NCI-H226 (cell line): Measurements from ENCODE around the gene PCGF3.

ENCODE experiments used
- DNase-seq: peaks from one replicate; pipeline ENCODE4 v3.0.0-alpha.2; 2015

Gene PCGF3

DNA sequence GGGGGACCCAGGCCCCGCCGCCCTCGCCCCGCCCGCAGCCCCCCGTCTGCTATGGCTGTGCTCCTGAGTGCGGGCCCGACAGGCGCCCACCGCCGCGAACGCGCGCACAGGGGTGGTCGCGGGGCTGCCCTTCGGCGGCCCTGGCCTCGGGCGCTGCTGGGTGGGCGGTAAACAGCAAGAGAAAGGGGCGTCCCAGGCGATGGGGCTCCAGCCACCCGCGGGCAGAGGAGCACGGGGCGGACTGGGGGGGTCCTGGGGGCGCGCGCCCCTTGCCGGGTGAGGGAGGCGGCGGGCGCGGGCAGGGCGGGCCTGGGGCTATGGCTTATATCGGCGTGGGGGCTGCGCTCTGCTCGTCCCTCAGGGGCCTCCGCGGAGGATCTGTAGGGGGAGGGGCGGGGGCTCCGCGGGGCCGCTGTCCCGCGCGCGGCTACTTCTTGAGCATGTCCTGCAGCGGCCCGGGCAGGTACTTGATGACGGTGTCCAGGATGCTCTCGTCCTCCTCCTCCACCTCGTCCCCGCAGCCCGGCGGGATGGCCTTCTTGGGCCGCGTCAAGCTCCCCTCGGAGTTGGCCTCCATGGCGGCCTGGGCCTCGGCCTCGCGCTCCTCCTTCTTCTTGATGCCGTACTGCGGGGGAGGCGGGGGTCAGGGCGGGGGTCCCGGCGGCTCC lies 80.6 kb downstream of the PCGF3 start:
- DNase-seq, result no peak

DNA sequence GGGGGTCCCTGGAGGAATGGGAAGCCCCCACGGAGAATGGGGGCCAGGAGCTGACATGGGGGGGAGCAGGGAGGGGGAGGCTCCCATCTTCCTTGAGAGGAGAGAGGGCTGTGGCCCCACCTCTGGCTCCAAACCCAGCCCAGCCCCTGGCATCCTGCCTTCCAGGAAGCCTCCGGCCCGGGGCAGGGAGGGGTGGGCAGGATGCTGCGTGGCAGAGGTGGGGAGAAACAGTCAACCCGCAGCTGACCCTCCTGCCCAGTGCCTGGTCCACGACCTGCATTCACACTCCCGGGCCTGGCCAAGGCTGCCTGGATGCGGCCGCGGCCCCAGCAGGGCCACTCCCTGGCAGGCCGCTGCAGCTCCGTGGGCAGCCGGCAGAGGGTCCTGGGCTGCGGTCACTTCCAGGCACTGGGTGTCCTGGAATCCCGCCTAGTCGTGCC lies 81.2 kb downstream of the PCGF3 start:
- DNase-seq, result no peak

DNA sequence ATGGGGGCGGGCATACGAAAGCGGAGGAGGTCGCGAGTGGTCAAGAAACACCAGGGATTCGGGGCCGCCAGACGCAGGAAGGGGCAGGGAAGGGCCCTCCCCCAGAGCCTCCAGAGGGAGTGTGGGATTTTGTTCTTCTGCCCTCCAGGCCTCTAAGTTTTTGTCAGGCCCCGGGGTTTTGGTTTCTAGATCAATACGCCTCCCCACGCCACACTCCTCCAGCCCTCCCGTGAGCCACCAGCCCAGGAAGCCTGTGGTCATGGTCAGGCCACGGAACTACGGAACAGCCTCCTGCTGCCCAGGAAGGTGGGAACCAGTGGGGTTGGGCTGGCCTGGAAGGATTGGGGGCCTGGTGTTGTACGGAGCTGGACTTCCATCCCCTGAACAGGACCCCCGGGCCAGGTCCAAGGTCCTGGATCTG lies 81.9 kb downstream of the PCGF3 start:
- no peak for DNase-seq

DNA sequence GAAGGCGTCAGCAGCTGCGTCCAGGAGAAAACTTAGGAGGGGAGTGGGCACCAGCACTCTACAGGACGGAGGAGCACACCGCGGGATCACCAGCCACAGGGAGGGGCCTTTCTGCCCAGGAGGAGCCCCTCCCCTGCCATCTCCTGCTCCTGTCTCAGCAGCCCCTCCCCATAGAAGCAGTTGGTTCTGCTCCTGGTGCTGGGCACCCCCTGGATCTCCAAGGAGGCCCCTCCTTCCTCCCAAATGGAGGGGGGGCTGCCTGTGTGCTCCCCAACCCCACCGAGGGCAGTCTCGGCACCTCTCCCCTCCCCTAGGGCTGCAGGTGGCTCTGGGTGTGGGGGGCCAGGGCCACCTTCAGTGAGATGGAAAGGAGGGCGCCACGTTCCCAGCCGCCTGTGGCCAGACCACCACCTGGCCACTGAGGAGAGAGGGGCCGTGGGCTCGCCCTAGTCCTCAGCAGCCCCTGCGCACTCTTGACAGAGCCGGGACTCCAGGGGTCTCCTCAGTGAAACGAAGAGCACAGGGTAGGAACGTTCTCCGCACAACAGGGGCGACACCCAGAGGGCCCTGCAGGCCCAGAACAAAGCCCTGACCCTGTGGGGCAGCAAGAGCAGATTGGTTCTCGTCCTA lies 82.5 kb downstream of the PCGF3 start:
- DNase-seq, result no peak

DNA sequence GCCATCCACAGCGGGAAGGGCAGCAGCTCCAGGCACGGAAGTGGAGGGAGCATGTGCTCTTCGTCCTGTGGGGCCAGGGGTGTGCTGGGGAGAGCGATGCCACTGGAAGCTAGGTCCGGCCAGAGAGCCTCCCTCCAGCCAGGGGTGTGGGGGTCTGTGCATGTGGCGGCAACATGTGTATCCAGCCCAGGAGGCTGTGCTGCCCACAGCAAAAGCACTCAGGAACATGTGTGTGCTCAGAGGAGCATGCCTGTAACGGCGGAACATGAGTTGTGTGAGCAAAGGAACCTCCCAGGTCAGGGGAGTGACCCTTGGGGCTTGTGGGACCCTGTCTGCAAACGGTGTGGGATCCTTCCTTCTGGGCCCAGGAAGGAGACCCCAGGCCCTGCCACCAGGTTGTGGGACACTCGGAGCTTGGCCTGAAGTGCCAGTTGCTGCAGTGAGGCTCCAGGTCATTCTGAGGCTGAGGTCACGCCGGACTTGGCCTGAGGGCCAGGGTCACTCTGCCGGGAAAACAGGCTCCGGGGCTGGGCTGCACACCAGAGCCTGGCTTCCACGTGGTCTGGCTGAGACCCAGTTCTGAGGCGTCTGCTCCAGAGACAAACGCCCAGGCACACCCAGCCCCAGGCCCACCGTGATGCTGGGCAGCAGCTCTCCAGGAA lies 83.1 kb downstream of the PCGF3 start:
- no peak for DNase-seq

DNA sequence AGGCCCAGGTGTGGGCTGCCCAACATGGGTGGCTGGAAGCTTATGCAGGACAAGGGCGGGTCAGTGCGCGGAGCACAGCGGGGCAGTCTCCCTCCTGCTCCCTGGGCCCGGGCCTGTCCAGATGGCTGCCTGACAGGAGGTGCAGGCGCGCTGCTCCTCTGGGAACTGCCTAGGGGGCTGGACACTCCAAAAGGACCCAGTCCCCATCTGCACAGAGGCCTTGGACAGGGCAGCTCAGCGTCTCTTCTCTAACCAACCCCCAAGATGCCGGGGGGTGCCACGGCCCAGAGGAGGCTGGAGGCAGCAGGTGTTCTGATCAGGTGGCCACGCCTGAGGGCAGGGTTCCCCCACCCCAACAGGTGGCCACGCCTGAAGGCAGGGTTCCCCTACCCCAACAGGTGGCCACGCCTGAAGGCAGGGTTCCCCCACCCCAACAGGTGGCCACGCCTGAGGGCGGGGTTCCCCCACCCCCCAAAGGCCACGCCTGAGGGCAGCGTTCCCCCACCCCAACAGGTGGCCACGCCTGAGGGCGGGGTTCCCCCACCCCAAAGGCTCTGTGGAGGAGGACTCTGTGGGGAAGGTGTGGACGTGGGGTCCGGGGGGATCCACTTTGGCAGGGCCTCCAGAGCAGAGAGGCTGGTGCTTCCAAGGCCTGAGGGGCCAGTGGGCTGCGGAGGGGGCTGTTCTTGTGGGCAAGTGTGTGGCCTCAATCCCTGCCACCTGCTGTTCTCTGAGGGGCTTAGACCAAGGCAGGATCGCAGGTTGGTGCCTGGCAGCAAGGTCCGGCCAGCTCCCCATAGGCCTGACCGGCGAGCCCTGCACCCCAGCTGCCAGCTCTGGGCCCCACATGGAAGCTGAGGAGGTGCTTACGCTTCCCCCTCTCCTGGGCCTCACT lies 84.2 kb downstream of the PCGF3 start:
- no peak for DNase-seq

DNA sequence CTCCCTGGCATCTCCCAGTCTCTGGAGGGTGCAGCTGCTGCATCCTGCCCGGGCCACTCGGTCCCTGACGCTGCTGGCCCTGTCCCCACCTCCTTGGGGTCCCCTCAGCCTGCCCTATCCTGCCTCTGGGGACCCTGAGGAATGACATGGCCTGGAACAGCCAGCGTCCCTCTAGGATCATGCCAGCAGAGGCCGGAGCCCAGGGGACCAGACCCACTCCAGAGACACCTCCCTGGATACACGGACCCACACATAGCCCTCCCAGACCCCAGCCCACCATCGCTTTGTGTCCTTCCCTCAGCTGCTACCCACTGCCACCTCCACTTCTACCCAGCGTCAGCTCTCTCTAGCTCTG lies 84.8 kb downstream of the PCGF3 start:
- no peak for DNase-seq

DNA sequence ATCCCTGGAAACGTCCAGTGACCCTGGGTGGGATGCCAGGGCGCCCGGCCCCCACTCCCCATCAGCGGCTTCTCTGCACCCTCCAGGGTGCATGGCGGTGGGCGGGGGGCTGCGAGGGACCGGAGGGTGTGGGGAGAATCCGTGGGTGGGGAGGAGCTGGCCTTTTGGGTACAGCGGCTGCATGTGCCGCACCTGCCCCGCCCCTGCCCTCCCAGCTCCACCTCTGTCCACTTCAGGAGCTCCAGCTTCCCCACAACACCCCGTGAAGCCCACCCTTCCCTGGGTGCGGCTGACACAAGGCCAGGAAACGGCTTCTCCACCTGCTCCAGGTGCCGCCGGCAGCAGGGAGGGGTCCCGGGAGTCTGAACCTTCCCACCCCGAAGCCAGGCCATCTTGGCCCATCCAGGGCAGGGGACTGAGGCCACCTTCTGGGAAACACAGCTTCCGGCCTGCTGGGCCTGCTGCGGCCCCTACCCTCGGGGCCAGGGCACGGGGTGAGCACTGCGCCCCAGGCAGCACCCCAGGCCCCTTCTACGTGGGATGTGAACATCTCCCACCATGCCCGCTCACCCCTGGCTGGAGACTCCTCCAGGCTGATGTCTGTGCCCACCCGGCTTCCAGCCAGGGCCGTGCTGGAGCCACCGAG lies 85.7 kb downstream of the PCGF3 start:
- DNase-seq, result no peak

DNA sequence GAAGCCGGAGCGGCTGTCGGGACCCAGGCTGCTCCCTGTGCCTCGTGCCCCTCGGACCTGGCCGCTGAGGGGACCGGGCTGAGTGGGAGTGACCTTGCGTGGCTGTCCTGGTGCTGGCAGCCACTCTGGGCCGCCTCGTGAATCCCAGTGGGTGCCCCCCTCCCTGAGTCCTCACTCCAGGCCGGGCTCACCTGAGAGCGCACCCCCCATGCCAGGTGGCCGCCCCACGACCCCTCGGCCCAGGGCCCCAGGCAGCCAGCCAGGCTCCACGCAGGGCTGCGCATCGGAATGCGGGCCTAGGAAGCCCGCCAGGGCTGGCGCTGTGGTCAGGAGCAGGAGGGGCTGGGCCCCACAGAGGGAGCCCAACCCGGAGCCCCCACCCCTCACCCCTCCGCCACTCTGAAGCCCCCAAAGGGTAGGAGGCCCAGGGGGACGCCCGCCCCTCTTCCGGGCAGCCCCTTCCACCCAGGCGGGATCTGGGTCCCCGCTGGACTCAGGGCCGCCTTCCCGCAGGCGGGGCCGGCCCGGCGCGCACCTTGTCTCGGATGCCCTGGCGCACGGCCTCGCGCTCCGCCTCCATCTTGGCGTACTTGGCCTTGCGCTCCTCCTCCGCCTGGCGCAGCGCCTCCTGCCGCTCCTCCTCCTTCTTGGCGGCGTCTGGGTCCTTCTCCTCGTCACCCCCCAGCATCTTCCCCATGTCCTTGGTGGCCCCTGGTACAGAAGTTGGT lies 86.4 kb downstream of the PCGF3 start:
- peak; percentile 57 for DNase-seq

DNA sequence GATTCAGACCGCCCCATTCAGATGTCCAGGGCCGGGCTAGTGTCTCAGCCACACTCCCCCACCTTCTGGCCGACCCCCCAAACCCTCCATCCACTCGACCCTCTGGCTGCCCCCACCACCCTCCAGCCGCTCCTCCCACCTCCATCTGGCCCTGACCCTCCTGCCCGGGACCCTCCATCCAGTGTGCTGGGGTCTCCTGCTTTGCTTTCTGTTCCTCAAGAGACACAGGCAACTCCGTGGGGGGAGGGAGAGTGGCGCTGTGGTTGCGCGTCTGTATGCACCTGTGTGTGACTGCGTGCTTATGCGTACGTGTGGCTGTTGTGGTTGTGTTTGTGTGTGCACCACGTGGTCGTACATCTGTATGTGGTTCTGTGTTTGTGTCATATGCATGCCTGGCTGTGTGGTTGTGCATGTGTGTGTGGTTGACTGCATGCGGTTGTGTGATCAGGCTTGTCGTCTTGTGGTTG lies 87.0 kb downstream of the PCGF3 start:
- no peak for DNase-seq

DNA sequence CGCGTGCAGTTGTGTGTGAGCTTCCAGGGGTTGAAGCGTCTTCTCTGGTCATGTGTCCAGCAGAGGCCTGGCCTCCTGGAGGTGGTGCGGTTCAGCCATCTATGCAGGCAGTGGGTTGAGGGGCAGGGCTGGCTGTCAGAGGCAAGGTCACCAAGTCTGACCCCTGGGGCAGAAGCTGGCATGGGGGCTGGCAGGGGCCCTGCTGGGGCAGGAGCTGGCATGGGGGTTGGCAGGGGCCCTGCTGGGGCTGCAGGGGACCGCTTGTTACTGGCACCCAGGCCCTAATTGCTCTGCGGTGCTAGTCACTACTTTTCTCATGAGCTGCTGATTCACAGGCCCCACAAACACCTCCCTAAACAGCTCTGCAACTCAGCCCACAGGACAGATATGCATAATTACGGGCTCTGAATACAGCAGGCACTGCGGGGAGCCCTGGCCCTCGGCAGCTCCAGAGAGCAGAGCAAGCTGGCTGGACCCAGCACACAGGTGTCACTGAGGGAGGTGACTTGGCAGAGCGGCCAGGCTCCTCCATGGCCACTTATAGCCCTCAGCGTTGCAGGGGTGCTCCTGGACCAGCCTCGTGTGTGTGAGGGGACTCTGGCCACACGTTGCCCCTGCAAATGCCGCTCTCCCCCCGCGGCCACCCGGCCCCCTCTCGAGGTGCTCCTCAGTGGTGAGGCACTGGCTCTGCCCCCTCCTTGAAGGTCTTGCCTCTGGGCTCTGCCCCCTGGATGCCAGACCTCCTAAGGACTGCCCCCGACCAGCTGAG lies 87.6 kb downstream of the PCGF3 start:
- no peak for DNase-seq

DNA sequence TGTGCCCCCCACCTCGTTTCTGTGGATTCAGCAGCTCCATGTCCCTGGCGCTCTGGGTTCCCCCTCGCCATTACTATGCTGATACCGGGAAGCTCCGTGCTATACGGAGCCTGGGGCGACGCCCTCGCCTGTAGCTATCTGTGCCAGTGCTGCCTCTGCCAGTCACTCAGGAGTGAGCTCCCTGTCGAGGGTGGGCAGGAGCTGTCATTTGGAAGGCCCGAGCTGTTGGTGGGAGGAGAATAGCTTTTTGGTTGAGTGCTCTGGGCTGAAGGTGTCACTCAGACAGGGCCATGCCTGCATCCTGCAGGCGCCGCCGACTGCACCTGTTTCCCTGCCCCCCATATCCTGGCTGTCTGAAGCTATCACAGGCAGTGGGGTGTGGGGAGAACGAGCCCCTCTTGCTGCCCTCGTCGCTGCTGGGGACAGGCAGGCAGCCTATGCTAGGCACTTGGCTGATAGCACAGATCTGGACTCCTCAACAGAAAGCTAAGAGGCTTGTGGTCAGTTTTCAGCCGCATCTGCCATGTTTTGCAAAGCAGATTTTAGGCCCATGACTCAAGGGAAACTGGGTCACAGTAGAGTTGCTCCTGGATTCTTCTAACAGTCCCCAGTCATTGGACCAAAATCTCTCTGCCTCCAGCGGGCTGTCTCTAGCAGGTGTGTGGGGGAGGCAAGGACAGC lies 88.4 kb downstream of the PCGF3 start:
- no peak for DNase-seq

DNA sequence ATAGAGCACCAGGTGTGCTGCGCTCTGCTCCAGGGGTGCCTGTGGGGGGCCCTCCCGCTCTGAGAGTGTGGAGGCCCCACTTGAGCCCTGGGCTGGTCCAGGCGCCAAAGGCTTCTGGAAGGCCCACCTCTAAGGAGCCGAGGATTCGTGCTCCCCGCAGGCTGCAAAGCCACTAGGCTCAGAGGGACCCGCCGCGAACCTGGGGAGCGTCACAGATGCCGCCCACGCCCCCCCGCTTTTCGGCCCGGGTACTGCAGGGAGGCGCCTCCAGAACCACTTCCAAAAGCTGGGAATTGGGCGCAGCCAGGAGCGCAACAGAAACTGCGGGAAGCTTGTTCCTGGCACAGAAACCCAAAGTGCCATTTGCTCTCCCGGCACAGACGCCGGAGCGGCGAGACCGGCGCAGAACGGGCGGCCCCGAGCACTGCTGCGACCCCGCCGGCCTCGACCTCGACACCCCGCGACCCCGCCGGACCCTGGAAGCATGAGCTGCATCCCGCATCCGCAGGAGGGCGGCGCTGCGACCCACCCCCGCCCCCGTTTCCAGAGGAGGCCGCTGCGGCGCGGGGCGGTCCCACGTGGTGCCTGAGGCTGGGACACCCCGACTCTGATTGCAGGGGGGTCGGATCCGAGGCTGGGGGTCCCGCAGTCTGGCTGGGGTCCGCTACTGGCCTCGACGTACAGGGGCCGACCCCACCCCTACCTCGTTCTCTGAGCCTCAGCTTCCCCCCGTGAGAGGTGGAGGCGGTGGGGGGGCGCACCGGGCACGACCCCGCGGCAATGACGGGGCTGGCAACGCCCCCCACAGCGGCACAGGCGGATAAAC lies 89.5 kb downstream of the PCGF3 start:
- DNase-seq, result no peak

DNA sequence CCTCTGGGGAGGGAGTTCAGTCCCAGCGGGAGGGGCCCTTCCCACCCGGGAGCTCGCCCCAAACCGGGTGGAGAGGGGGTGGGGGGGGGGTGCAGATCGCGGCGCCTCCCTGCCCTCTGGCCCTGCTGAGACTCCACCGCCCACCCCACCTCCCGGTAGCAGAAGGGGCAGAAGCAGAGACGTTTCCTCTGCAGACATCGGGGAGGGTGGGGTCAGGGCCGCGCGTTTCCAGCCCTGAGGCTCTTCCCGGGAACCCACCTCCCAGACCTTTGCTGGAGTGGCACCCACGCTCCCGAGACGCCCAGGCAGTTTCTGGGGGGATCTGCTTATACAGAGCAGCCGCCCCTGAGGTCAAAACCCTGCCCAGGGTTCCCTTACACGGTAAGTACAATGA lies 90.1 kb downstream of the PCGF3 start:
- DNase-seq, result no peak

DNA sequence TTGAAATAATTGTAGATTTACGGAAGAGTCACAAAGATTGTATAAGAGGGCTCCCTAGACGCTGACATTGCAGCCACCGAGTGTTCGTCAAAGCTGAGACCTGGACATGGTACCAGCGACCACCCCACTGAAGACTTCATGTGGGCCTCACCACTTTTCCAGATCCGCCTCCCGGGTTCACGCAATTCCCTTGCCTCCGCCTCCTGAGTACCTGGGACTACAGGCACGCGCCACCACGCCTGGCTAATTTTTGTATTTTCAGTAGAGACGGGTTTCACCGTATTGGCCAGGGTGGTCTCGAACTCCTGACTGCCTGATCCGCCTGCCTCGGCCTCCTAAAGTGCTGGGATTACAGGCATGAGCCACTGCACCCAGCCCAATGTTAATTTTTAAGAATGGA lies 90.6 kb downstream of the PCGF3 start:
- DNase-seq, result no peak

DNA sequence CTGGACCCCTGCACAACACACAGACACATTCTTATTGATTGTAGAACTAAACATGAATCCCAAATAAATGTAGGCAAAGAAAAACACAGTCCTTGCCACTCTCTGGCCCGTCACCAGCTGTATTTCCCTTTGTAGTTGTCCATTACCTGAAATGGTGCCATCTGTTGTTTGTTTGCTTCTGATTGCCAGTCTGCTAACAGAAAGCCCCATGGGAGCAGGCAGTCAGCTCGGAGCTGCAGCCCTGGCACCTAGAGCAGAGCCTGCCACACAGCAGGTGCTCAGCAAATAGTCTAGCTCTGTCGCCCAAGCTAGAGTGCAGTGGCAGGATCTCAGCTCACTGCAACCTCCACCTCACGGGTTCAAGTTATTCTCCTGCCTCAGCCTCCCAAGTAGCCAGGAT lies 91.4 kb downstream of the PCGF3 start:
- DNase-seq, result no peak

DNA sequence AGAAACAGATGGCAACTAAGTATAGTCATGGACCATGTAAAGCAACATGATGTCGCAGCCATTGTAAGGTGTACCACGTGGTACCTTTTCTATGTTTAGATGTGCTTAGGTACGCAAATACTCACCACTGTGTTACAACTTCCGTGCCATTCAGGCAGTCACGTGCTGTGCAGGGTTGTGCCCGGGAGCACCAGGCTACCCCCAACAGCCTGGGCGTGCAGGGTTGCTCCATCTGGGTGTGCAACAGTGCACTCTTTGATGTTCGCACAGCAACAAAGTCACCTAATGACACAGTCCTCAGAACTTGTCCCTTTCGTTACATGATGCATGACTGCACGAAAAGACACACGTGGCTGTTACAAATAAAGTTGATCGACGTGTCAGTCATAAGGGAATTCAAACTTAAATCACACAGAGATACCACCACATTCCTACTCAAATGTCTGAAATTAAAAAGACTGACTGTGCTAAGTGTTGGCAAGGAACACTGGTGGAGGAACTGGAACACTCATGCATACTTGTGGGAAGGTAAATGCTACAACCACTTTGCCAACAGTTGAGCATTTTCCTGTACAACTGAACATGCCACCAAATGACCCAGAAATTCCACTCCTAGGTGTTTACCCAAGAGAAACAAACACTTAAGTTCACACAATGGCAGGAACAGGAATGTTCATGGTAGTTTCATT lies 95.9 kb downstream of the PCGF3 start:
- DNase-seq, result no peak

DNA sequence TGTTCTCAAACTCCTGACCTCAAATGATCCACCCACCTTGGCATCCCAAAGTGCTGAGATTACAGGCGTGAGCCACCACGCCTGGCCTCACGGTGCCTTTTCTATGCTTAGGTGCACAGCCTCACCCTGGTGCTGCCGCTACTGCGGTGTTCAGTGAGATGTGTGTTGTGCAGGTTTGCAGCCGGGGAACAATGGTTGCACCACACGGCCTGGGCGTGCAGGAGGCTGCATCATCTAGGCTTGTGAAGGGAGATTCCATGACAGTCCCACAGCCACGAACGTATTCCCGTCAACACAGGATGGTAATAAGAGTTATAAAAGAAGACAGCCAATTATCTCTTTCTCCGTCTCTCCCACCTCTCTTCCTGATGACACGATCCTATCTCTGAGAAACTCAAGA lies 98.3 kb downstream of the PCGF3 start:
- no peak for DNase-seq

DNA sequence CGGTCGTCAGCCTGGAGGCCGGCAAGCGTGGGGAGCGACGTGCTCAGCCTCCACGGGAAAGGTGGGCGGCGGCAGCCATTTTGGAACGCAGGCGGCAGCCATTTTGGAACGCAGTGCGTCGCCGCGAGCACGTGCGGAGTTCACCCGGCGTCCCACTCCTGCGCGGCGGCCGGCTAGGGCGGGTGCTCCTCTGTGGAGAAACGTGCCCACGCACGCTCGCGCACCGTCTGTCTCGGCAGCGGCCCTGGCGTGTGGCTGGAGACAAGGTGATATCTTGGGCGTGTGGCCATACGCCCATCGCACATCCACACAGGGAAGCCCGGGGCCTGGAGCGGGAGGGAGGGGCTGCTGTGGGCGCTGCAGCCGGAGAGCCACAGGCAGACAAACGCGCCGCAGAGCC lies 99.2 kb downstream of the PCGF3 start:
- DNase-seq, result no peak
